Duodenal mucosa (tissue), 2 donors: Measurements from ENCODE around the gene BLTP3A.
"Not testable (repeated sequence)": the region's sequence is repeated elsewhere in the genome, so short reads cannot be mapped to it uniquely, and the experiment has no call there.

Experiments used
- H3K27ac ChIP-seq: one replicate; pipeline ENCODE4 v1.7.0; 2013; ENCODE audit warnings: low read depth, low read length
- H3K27me3 ChIP-seq, 2 donors: one replicate each; pipeline ENCODE4 v1.7.0; 2013; ENCODE audit warnings: low read length in 2 of 2, control low read depth in 1 of 2; ENCODE audit not compliant: insufficient read depth in 2 of 2, control insufficient read depth in 1 of 2
- H3K36me3 ChIP-seq, 2 donors: one replicate each; pipeline ENCODE4 v1.7.0; 2013; ENCODE audit warnings: low read length in 2 of 2, control low read depth in 1 of 2; ENCODE audit not compliant: insufficient read depth in 2 of 2, control insufficient read depth in 1 of 2
- H3K4me1 ChIP-seq, 2 donors: one replicate each; pipeline ENCODE4 v1.7.0; 2013; ENCODE audit warnings: low read length in 2 of 2, control low read depth in 1 of 2; ENCODE audit not compliant: insufficient read depth in 2 of 2, control insufficient read depth in 1 of 2
- H3K4me3 ChIP-seq, 2 donors: one replicate each; pipeline ENCODE4 v1.7.0; 2013; ENCODE audit warnings: low read length in 2 of 2, low read depth in 1 of 2
- H3K9ac ChIP-seq, 2 donors: one replicate each; pipeline ENCODE4 v1.7.0; 2013; ENCODE audit warnings: low read length in 2 of 2, low read depth in 1 of 2
- H3K9me3 ChIP-seq, 2 donors: one replicate each; pipeline ENCODE4 v1.7.0; 2013; ENCODE audit warnings: low read length in 2 of 2, control low read depth in 1 of 2; ENCODE audit not compliant: control insufficient read depth in 1 of 2

BLTP3A gene

GRCh38 chr6:34760108-34760507 lies 31.8 kb upstream of the BLTP3A start:
- H3K4me1 ChIP-seq: peaks cover 6 to 9% of the 10 kb centered on the region in 2 donors
- no peak overlapping the region for H3K27ac ChIP-seq
- H3K9me3 ChIP-seq: no peaks in the 10 kb centered on the region
- peaks cover 3 to 24% of the 10 kb centered on the region in 2 donors for H3K36me3 ChIP-seq
- H3K27me3 ChIP-seq: no peaks in the 10 kb centered on the region
- H3K4me3 ChIP-seq: no peak overlapping the region
- no peak overlapping the region for H3K9ac ChIP-seq

- H3K27me3 ChIP-seq, H3K9ac ChIP-seq, H3K9me3 ChIP-seq, H3K4me3 ChIP-seq, H3K4me1 ChIP-seq, H3K27ac ChIP-seq: not testable (repeated sequence)
- peaks cover 4 to 34% of the 10 kb centered on the region in 2 donors for H3K36me3 ChIP-seq
Measured at GRCh38 chr6:34761681-34762080, 30.2 kb upstream of the BLTP3A start.

- Histone ChIP-seq H3K27ac (no peak overlapping the region), H3K9me3 (no peaks in the 10 kb centered on the region), H3K27me3 (no peaks in the 10 kb centered on the region), H3K36me3 (peaks cover 18 to 64% of the 10 kb centered on the region in 2 donors), H3K9ac (no peak overlapping the region), H3K4me3 (no peak overlapping the region), H3K4me1 (no peaks in the 10 kb centered on the region)
Measured at GRCh38 chr6:34768148-34768547, 23.7 kb upstream of the BLTP3A start.

GRCh38 chr6:34771727-34772126 lies 20.2 kb upstream of the BLTP3A start:
- no peak overlapping the region for H3K9ac ChIP-seq
- H3K36me3 ChIP-seq: peaks cover 18 to 66% of the 10 kb centered on the region in 2 donors
- H3K27ac ChIP-seq: no peak overlapping the region
- no peaks in the 10 kb centered on the region for H3K4me1 ChIP-seq
- no peaks in the 10 kb centered on the region for H3K9me3 ChIP-seq
- no peaks in the 10 kb centered on the region for H3K27me3 ChIP-seq
- no peak overlapping the region for H3K4me3 ChIP-seq

- Histone ChIP-seq H3K9ac (no peak overlapping the region), H3K27me3 (no peaks in the 10 kb centered on the region), H3K4me3 (no peak overlapping the region), H3K4me1 (no peaks in the 10 kb centered on the region), H3K9me3 (no peaks in the 10 kb centered on the region), H3K27ac (no peak overlapping the region), H3K36me3 (peaks cover 16 to 56% of the 10 kb centered on the region in 2 donors)
Measured at GRCh38 chr6:34772940-34773339, 18.9 kb upstream of the BLTP3A start.

- H3K4me1 ChIP-seq: no peaks in the 10 kb centered on the region
- H3K9ac ChIP-seq: no peak overlapping the region
- H3K27ac ChIP-seq: no peak overlapping the region
- H3K27me3 ChIP-seq: no peaks in the 10 kb centered on the region
- H3K36me3 ChIP-seq: peaks cover 13 to 47% of the 10 kb centered on the region in 2 donors
- no peak overlapping the region for H3K4me3 ChIP-seq
- H3K9me3 ChIP-seq: no peaks in the 10 kb centered on the region
Measured at GRCh38 chr6:34773916-34774315, 18.0 kb upstream of the BLTP3A start.

GRCh38 chr6:34774967-34775366 lies 16.9 kb upstream of the BLTP3A start:
- Histone ChIP-seq H3K9me3 (no peaks in the 10 kb centered on the region), H3K36me3 (peaks cover 12 to 42% of the 10 kb centered on the region in 2 donors), H3K27me3 (no peaks in the 10 kb centered on the region), H3K9ac (no peak overlapping the region), H3K4me3 (no peak overlapping the region), H3K4me1 (no peaks in the 10 kb centered on the region), H3K27ac (no peak overlapping the region)

GRCh38 chr6:34785375-34785774 lies 6.5 kb upstream of the BLTP3A start:
- H3K9me3 ChIP-seq, H3K9ac ChIP-seq, H3K27me3 ChIP-seq, H3K4me3 ChIP-seq, H3K27ac ChIP-seq, H3K36me3 ChIP-seq, H3K4me1 ChIP-seq: not testable (repeated sequence)

- H3K36me3 ChIP-seq, H3K9ac ChIP-seq, H3K4me1 ChIP-seq, H3K4me3 ChIP-seq, H3K27ac ChIP-seq, H3K27me3 ChIP-seq, H3K9me3 ChIP-seq: not testable (repeated sequence)
Measured at GRCh38 chr6:34787152-34787551, 4.7 kb upstream of the BLTP3A start.

- Histone ChIP-seq H3K9ac (no peak overlapping the region), H3K36me3 (no peaks in the 10 kb centered on the region), H3K27me3 (no peaks in the 10 kb centered on the region), H3K4me1 (peaks cover 7 to 12% of the 10 kb centered on the region in 2 donors), H3K27ac (no peak overlapping the region), H3K4me3 (no peak overlapping the region), H3K9me3 (no peaks in the 10 kb centered on the region)
Measured at GRCh38 chr6:34788111-34788510, 3.8 kb upstream of the BLTP3A start.

GRCh38 chr6:34791164-34791700 lies 651 bp upstream of the BLTP3A start:
- Histone ChIP-seq H3K4me1 (peaks cover 15 to 18% of the 10 kb centered on the region in 2 donors), H3K9ac (peak overlapping the region; percentile 79 to 90)

More at GRCh38 chr6:34791164-34791700, 651 bp upstream of the BLTP3A start:
- H3K4me3 ChIP-seq: peak overlapping the region; percentile 82 to 94
- no peaks in the 10 kb centered on the region for H3K27me3 ChIP-seq
- no peaks in the 10 kb centered on the region for H3K9me3 ChIP-seq
- peak overlapping the region; percentile 46 for H3K27ac ChIP-seq
- no peaks in the 10 kb centered on the region for H3K36me3 ChIP-seq
